HepG2 (cell line): ENCODE measurements around the gene RGS19. TPM values are rescaled to one million over a fixed set of nuclear protein-coding genes. Genes with fewer than 3 reads are reported as not detected.

Experiments used
- BRCA1 ChIP-seq: sonication (generic); formaldehyde crosslinking; IDR thresholded peaks from 2 replicates; pipeline ENCODE4 v1.4.0; 2020; ENCODE audit warnings: missing genetic modification reagents
- HDAC6 ChIP-seq: fragments of 200-600 bp; sonication (generic); IDR thresholded peaks from 2 replicates; pipeline ENCODE4 v1.7.0; 2017; ENCODE audit warnings: mild to moderate bottlenecking, antibody characterized with exemption, low read length, low read depth
- HHEX ChIP-seq: IDR thresholded peaks from 2 replicates; pipeline ENCODE4 v1.6.1; 2016; ENCODE audit warnings: control low read depth
- KDM1A ChIP-seq: IDR thresholded peaks from 2 replicates; pipeline ENCODE4 v1.6.1; 2016; ENCODE audit warnings: missing compliant biosample characterization
- NFE2L2 ChIP-seq: fragments of 150-350 bp; IDR thresholded peaks from 2 replicates; pipeline ENCODE4 v1.6.1; 2014; ENCODE audit warnings: low read length
- SRSF9 ChIP-seq: fragments of 200-400 bp; formaldehyde crosslinking; IDR thresholded peaks from 2 replicates; pipeline ENCODE4 v1.6.1; 2018; ENCODE audit warnings: borderline replicate concordance, mild to moderate bottlenecking, low read depth, low read length; ENCODE audit not compliant: insufficient read depth, poor library complexity, severe bottlenecking
- ZNF317 ChIP-seq: sonication (generic); formaldehyde crosslinking; IDR thresholded peaks from 2 replicates; pipeline ENCODE4 v1.5.0; 2020; ENCODE audit warnings: mild to moderate bottlenecking, missing genetic modification reagents
- ZNF44 ChIP-seq: sonication (generic); formaldehyde crosslinking; IDR thresholded peaks from 2 replicates; pipeline ENCODE4 v1.5.1; 2020; ENCODE audit warnings: mild to moderate bottlenecking, missing genetic modification reagents
- polyA plus RNA-seq, 8 experiments: library from polyadenylated mRNA; depleted of rRNA in 3 of 8; stranded (reverse) in 7 of 8; unstranded in 1 of 8; fragments of >200 nt; fragmentation: Illumina TruSeq in 4 of 8; extraction: Trizol in 4 of 8; gene quantifications; 2 replicates each; pipeline versions ENCODE4 v1.2.1 to v1.2.3, GENCODE V29; 2011 to 2016; ENCODE audit warnings: low read depth in 4 of 8, missing spikeins in 1 of 8, mixed read lengths in 1 of 8; ENCODE audit not compliant: insufficient read depth in 1 of 8
- total RNA-seq, 5 experiments: library from RNA; depleted of rRNA; stranded (reverse); fragments of >200 nt; fragmentation: Illumina TruSeq; extraction: Trizol; gene quantifications; 2 replicates each; pipeline ENCODE4 v1.2.3, GENCODE V29; 2016; ENCODE audit warnings: low read depth in 1 of 5
- TF ChIP-seq, protein P1 (sequence below): sonication (generic); formaldehyde crosslinking; IDR thresholded peaks from 2 replicates; pipeline ENCODE4 v1.4.0; 2020; ENCODE audit warnings: missing genetic modification reagents, borderline replicate concordance
- TF ChIP-seq, protein P2 (sequence below): sonication (generic); formaldehyde crosslinking; IDR thresholded peaks from 2 replicates; pipeline ENCODE4 v1.9.0; 2021; ENCODE audit warnings: missing genetic modification reagents, mild to moderate bottlenecking, borderline replicate concordance
- TF ChIP-seq, protein P3 (sequence below): sonication (generic); formaldehyde crosslinking; IDR thresholded peaks from 2 replicates; pipeline ENCODE4 v1.4.0; 2020; ENCODE audit warnings: mild to moderate bottlenecking, missing genetic modification reagents
- TF ChIP-seq, protein P4 (sequence below): sonication (generic); formaldehyde crosslinking; IDR thresholded peaks from 2 replicates; pipeline ENCODE4 v1.4.0; 2020; ENCODE audit warnings: missing genetic modification reagents
- TF ChIP-seq, protein P5 (sequence below): sonication (generic); IDR thresholded peaks from 2 replicates; pipeline ENCODE4 v1.6.1; 2016; ENCODE audit warnings: low read depth, borderline replicate concordance
- TF ChIP-seq, protein P6 (sequence below): sonication (generic); formaldehyde crosslinking; IDR thresholded peaks from 2 replicates; pipeline ENCODE4 v1.4.0; 2020; ENCODE audit warnings: mild to moderate bottlenecking, missing genetic modification reagents, borderline replicate concordance

RGS19 gene
- total and polyA plus RNA-seq, 2 of the 13 experiments (the other 11 are each of a cell fraction or from before 2014, with no cell fraction given) = 10.7 to 11.9 TPM

DNA sequence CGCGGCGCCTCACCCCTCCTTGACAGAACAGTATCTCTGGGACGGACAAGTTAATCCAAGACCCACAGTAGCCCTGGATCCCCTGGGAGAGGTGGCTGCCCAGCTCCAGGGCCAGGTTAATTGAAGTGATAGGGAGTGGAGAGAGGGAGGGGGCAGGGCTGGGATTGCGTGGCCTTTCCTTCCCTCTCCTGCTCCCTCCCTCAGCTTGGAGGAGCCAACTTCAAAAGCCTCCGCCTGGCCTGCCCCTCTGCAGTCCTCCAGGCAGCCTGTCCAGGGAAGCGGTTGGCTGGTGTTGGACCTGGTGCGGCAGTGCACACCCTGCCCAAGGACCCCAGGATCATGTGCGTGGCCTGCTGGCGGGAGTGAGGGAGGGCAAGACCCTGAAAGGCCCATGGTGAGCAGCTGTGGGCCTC is 43.4 kb downstream of the RGS19 start, which contains the start of gene C20orf204 (continued):
- TF ChIP-seq, protein P1, sequence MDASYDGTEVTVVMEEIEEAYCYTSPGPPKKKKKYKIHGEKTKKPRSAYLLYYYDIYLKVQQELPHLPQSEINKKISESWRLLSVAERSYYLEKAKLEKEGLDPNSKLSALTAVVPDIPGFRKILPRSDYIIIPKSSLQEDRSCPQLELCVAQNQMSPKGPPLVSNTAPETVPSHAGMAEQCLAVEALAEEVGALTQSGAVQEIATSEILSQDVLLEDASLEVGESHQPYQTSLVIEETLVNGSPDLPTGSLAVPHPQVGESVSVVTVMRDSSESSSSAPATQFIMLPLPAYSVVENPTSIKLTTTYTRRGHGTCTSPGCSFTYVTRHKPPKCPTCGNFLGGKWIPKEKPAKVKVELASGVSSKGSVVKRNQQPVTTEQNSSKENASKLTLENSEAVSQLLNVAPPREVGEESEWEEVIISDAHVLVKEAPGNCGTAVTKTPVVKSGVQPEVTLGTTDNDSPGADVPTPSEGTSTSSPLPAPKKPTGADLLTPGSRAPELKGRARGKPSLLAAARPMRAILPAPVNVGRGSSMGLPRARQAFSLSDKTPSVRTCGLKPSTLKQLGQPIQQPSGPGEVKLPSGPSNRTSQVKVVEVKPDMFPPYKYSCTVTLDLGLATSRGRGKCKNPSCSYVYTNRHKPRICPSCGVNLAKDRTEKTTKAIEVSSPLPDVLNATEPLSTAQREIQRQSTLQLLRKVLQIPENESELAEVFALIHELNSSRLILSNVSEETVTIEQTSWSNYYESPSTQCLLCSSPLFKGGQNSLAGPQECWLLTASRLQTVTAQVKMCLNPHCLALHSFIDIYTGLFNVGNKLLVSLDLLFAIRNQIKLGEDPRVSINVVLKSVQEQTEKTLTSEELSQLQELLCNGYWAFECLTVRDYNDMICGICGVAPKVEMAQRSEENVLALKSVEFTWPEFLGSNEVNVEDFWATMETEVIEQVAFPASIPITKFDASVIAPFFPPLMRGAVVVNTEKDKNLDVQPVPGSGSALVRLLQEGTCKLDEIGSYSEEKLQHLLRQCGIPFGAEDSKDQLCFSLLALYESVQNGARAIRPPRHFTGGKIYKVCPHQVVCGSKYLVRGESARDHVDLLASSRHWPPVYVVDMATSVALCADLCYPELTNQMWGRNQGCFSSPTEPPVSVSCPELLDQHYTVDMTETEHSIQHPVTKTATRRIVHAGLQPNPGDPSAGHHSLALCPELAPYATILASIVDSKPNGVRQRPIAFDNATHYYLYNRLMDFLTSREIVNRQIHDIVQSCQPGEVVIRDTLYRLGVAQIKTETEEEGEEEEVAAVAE = no peak
- TF ChIP-seq HHEX (CRISPR knock-in tag) (no peak), HDAC6 (no peak), ZNF44 (CRISPR knock-in tag) (no peak), SRSF9 (no peak), ZNF317 (CRISPR knock-in tag) (no peak), BRCA1 (CRISPR knock-in tag) (no peak), NFE2L2 (no peak), KDM1A (CRISPR knock-in tag) (no peak)
- TF ChIP-seq, protein P2, sequence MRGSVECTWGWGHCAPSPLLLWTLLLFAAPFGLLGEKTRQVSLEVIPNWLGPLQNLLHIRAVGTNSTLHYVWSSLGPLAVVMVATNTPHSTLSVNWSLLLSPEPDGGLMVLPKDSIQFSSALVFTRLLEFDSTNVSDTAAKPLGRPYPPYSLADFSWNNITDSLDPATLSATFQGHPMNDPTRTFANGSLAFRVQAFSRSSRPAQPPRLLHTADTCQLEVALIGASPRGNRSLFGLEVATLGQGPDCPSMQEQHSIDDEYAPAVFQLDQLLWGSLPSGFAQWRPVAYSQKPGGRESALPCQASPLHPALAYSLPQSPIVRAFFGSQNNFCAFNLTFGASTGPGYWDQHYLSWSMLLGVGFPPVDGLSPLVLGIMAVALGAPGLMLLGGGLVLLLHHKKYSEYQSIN = no peak
- TF ChIP-seq, protein P3, sequence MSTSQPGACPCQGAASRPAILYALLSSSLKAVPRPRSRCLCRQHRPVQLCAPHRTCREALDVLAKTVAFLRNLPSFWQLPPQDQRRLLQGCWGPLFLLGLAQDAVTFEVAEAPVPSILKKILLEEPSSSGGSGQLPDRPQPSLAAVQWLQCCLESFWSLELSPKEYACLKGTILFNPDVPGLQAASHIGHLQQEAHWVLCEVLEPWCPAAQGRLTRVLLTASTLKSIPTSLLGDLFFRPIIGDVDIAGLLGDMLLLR (CRISPR knock-in tag) = no peak
- TF ChIP-seq, protein P4, sequence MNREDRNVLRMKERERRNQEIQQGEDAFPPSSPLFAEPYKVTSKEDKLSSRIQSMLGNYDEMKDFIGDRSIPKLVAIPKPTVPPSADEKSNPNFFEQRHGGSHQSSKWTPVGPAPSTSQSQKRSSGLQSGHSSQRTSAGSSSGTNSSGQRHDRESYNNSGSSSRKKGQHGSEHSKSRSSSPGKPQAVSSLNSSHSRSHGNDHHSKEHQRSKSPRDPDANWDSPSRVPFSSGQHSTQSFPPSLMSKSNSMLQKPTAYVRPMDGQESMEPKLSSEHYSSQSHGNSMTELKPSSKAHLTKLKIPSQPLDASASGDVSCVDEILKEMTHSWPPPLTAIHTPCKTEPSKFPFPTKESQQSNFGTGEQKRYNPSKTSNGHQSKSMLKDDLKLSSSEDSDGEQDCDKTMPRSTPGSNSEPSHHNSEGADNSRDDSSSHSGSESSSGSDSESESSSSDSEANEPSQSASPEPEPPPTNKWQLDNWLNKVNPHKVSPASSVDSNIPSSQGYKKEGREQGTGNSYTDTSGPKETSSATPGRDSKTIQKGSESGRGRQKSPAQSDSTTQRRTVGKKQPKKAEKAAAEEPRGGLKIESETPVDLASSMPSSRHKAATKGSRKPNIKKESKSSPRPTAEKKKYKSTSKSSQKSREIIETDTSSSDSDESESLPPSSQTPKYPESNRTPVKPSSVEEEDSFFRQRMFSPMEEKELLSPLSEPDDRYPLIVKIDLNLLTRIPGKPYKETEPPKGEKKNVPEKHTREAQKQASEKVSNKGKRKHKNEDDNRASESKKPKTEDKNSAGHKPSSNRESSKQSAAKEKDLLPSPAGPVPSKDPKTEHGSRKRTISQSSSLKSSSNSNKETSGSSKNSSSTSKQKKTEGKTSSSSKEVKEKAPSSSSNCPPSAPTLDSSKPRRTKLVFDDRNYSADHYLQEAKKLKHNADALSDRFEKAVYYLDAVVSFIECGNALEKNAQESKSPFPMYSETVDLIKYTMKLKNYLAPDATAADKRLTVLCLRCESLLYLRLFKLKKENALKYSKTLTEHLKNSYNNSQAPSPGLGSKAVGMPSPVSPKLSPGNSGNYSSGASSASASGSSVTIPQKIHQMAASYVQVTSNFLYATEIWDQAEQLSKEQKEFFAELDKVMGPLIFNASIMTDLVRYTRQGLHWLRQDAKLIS (CRISPR knock-in tag) = peak; percentile 86; the same call in 1 of the 2 replicates
- TF ChIP-seq, protein P5, sequence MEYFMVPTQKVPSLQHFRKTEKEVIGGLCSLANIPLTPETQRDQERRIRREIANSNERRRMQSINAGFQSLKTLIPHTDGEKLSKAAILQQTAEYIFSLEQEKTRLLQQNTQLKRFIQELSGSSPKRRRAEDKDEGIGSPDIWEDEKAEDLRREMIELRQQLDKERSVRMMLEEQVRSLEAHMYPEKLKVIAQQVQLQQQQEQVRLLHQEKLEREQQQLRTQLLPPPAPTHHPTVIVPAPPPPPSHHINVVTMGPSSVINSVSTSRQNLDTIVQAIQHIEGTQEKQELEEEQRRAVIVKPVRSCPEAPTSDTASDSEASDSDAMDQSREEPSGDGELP = no peak
- TF ChIP-seq, protein P6, sequence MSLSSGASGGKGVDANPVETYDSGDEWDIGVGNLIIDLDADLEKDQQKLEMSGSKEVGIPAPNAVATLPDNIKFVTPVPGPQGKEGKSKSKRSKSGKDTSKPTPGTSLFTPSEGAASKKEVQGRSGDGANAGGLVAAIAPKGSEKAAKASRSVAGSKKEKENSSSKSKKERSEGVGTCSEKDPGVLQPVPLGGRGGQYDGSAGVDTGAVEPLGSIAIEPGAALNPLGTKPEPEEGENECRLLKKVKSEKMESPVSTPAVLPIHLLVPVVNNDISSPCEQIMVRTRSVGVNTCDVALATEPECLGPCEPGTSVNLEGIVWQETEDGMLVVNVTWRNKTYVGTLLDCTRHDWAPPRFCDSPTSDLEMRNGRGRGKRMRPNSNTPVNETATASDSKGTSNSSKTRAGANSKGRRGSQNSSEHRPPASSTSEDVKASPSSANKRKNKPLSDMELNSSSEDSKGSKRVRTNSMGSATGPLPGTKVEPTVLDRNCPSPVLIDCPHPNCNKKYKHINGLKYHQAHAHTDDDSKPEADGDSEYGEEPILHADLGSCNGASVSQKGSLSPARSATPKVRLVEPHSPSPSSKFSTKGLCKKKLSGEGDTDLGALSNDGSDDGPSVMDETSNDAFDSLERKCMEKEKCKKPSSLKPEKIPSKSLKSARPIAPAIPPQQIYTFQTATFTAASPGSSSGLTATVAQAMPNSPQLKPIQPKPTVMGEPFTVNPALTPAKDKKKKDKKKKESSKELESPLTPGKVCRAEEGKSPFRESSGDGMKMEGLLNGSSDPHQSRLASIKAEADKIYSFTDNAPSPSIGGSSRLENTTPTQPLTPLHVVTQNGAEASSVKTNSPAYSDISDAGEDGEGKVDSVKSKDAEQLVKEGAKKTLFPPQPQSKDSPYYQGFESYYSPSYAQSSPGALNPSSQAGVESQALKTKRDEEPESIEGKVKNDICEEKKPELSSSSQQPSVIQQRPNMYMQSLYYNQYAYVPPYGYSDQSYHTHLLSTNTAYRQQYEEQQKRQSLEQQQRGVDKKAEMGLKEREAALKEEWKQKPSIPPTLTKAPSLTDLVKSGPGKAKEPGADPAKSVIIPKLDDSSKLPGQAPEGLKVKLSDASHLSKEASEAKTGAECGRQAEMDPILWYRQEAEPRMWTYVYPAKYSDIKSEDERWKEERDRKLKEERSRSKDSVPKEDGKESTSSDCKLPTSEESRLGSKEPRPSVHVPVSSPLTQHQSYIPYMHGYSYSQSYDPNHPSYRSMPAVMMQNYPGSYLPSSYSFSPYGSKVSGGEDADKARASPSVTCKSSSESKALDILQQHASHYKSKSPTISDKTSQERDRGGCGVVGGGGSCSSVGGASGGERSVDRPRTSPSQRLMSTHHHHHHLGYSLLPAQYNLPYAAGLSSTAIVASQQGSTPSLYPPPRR = peak; percentile 75; the same call in 1 of the 2 replicates
